Embryonic facial prominence (tissue), 1 donor: ENCODE measurements around the gene GP9.
"Not testable (repeated sequence)": the region's sequence is repeated elsewhere in the genome, so short reads cannot be mapped to it uniquely, and the experiment has no call there.

Experiments
- DNase-seq: peaks from one replicate; pipeline ENCODE4 v3.0.0-alpha.2; 2016; ENCODE audit errors: extremely low spot score

The GP9 gene

GRCh38 chr3:129050556-129051295 lies 9.9 kb upstream of the GP9 start:
- DNase-seq, result no peak

- no peak for DNase-seq
Measured at GRCh38 chr3:129051871-129052340, 8.7 kb upstream of the GP9 start.

- DNase-seq, result no peak
Measured at GRCh38 chr3:129052675-129053074, 7.9 kb upstream of the GP9 start.

- DNase-seq, result no peak
Measured at GRCh38 chr3:129054605-129055104, 5.9 kb upstream of the GP9 start.

- DNase-seq, result no peak
Measured at GRCh38 chr3:129056451-129057173, 4.0 kb upstream of the GP9 start.

GRCh38 chr3:129057249-129057648 lies 3.3 kb upstream of the GP9 start:
- DNase-seq, result no peak

- no peak for DNase-seq
Measured at GRCh38 chr3:129058441-129059200, 2.0 kb upstream of the GP9 start.

- DNase-seq, result no peak
Measured at GRCh38 chr3:129059311-129059958, 1.1 kb upstream of the GP9 start.

- DNase-seq, result no peak
Measured at GRCh38 chr3:129061023-129061887, 676 bp downstream of the GP9 start.

GRCh38 chr3:129061888-129062834 lies 1.6 kb downstream of the GP9 start:
- no peak for DNase-seq

GRCh38 chr3:129063091-129063640 lies 2.6 kb downstream of the GP9 start:
- no peak for DNase-seq

GRCh38 chr3:129063841-129064482 lies 3.4 kb downstream of the GP9 start:
- no peak for DNase-seq

- no peak for DNase-seq
Measured at GRCh38 chr3:129065016-129065719, 4.6 kb downstream of the GP9 start.

GRCh38 chr3:129065720-129066073 lies 5.1 kb downstream of the GP9 start:
- DNase-seq, result no peak

GRCh38 chr3:129067719-129068118 lies 7.1 kb downstream of the GP9 start:
- not testable (repeated sequence) for DNase-seq

GRCh38 chr3:129068291-129068886 lies 7.8 kb downstream of the GP9 start:
- DNase-seq, result no peak

- not testable (repeated sequence) for DNase-seq
Measured at GRCh38 chr3:129069313-129070085, 8.9 kb downstream of the GP9 start.
